ENCODE measurements around the gene TTYH3. TPM values are rescaled to one million over a fixed set of nuclear protein-coding genes. Genes with fewer than 3 reads are reported as not detected.

The TTYH3 gene
- total and polyA plus RNA-seq, 8 donors = 82.9 to 153 (median 111) TPM

DNA sequence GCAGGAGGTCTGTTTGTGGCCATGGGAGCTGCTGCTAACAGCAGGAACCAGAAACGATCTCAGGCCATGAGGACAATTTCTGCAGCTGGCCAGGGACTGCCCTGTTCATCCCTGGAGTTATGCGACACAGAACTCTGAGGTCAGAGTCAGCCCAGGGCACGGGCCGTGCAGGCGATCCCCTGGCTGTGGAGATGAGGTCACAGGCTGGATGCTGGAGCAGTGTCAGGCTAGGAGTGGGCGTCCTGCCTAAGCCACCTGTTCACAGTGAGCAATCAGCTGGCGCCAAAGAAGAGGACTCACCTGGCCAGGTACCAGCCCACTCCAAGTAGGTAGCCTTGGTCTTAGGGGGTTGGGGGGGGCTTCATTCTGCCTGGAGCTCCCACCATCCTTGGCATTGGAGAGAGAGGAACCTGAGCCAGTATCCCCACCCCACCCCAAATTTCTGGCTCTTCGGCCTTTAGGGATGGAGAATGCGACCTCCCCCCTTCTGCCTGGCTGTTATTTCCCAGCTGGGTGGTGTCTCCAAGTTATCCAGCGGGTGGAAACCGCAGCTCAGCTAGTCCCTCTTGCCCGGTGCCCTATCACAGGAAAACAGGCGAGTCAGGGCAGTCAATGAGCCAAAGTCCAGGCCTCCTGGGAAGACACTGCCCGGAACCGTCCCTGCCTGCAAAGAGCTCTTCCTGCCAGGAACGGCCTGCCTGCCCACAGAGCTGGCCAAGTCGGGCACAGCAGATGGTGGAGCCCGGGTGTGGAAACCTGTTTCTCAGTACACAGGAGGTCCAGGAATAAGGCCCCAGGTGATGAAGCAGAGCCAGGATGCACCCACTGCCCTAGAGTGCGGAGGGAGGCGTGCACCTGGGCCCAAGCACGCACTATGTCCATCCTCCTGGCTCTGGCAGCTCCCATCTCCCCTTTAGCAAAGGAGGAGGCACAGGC lies 1.8 kb upstream of the TTYH3 start:
- H3K27me3 ChIP-seq = peaks cover 0 to 10% of the 10 kb centered on the region in 2 donors
- no peaks in the 10 kb centered on the region for H3K9me3 ChIP-seq
- H3K27ac ChIP-seq = no peak overlapping the region
- no peaks in the 10 kb centered on the region for H3K36me3 ChIP-seq
- no peak for ATAC-seq
- no peak for DNase-seq
- intact Hi-C loops (cut with DNase I) = no loop called here
- TF ChIP-seq CTCF (IDR thresholded peaks at IDR 0.05) = no peak
- H3K4me3 ChIP-seq = no peak overlapping the region
- H3K4me1 ChIP-seq = peaks cover 18 to 40% of the 10 kb centered on the region in 2 donors

DNA sequence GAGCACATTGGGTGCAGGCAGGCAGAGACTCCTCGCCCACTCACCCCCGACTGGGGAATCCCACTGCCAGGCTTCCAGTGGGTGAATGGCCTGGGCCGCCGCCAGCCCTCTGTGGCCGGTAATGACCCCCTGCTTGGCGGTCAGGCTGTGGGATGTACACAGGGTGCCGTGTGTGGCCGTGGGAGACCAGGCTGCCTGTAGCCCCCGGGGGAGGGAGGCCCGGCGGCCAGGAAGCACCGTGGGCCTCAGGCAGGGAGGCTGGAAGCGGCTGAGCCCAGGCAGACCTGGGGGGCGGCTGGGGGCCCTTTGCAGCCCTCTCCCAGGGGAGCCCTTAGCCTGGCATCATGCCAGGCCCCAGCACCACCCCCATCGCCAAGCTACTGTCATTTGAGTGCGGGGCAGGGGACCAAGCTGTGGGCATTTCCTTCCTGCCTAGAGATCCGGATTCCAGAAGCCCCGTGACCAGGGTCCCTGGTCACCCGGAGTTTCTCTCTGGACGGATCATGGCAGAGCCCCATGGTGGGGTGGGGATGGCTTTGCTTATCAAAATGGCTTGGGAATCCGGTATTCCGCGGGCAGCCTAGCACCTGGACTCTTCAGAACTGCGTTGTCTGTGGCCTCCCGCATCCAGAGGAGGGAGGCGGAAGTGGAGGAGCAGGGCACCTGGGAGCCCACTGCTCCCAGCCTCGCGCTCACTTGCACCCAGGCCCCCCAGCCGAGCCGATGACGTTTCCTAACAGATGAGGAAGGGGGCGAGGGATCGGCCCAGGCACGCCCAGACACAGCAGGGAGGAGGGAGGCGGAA lies 1.1 kb downstream of the TTYH3 start:
- peak; percentile 37 for ATAC-seq
- peaks cover 0 to 10% of the 10 kb centered on the region in 2 donors for H3K27me3 ChIP-seq
- peaks cover 40 to 69% of the 10 kb centered on the region in 2 donors for H3K4me1 ChIP-seq
- H3K27ac ChIP-seq = peak overlapping the region; percentile 77 to 88
- H3K36me3 ChIP-seq = no peaks in the 10 kb centered on the region
- H3K9me3 ChIP-seq = no peaks in the 10 kb centered on the region
- intact Hi-C loops (cut with DNase I) = no loop called here
- TF ChIP-seq CTCF (IDR thresholded peaks at IDR 0.05) = no peak
- peak in 3 of 4 donors; percentile 73 to 87 (median 79) for DNase-seq
- H3K4me3 ChIP-seq = peak overlapping the region; percentile 82 to 85

DNA sequence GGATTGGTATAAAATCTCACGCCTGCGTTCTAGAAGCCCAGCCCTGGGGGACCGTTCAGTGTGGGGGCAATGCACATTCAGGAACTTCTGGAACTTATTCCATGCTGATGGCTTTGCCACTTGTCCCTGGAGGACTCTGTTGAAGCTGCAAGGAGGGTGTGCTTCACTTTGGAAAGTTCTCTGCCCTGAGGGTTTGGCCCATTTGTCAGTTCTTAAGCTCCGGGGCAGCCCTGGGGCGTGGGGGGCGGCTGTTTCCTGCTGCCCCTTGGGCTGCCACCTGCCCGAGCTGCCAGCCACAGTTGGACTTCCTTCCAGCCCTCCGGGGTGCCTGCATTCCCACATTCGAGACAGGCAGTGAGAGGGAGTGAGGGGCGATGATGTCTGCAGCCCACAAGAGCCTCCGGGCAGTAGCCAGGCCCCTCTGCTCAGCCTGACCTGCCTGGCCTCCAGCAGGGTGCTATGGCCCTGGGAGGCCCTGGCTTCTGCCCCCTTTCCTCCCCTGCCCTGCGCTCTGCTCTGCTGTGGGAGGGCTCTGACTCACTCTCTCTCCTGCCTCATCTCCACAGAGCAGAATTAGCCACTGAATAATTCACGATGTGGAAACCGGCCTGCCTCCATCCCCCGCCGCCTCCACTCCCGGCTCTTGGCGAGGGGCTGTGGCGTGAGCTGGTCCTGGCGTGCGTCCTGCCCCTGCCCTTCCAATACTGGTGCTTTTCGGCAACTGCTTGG lies 1.9 kb downstream of the TTYH3 start:
- Histone ChIP-seq H3K27me3 (peaks cover 0 to 10% of the 10 kb centered on the region in 2 donors), H3K4me1 (peaks cover 44 to 77% of the 10 kb centered on the region in 2 donors), H3K36me3 (no peaks in the 10 kb centered on the region), H3K9me3 (no peaks in the 10 kb centered on the region), H3K4me3 (peak overlapping the region; percentile 82 to 85), H3K27ac (peak overlapping the region; percentile 77 to 88)
- TF ChIP-seq CTCF (IDR thresholded peaks at IDR 0.05) = no peak
- ATAC-seq = peak; percentile 38
- peak in 1 of 4 donors; percentile 72 for DNase-seq
- intact Hi-C loops (cut with DNase I) = no loop called here

GRCh38 chr7:2634267-2635145 lies 2.7 kb downstream of the TTYH3 start:
- Histone ChIP-seq H3K27ac (peak overlapping the region; percentile 77 to 88), H3K4me1 (peaks cover 44 to 84% of the 10 kb centered on the region in 2 donors), H3K4me3 (peak overlapping the region in 1 of 2 donors; percentile 85), H3K27me3 (peaks cover 0 to 10% of the 10 kb centered on the region in 2 donors), H3K36me3 (no peaks in the 10 kb centered on the region), H3K9me3 (no peaks in the 10 kb centered on the region)
- intact Hi-C loops (cut with DNase I) = no loop called here
- no peak for ATAC-seq
- TF ChIP-seq CTCF (IDR thresholded peaks at IDR 0.05) = no peak
- DNase-seq = no peak

All from left lung (tissue), 10 donors.